Measurements from ENCODE around the gene SART1. TPM values are rescaled to one million over a fixed set of nuclear protein-coding genes. Genes with fewer than 3 reads are reported as not detected.

SART1 gene
- total and polyA plus RNA-seq, 10 of the 15 experiments (the other 5 are each of a cell fraction or from before 2014, with no cell fraction given): 6.2 to 60.5 (median 37.4) TPM

DNA sequence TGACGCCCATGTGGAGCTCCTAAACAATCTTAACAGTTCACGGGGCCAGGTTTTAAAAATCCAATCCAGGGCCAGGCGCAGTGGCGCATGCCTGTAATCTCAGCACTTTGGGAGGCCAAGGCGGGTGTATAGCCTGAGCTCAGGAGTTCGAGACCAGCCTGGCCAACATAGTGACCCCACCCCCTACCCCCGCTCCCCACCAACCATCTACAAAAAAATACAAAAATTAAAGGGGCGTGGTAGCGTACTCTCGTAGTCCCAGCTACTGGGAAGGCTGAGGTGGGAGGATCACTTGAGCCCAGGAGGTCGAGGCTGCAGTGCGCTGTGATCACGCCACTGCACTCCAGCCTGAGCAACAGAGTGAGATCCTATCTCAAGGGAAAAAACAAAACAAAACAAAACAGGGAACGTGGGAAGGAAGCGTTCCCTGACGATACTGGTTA lies 689 bp upstream of the SART1 start:
- ChIA-PET POLR2A (interaction anchor here (0.6 to 1.4 kb wide), 6 partner anchors 23 to 101 kb away, joined by 3 to 9 read pairs (median 3); partner anchors contain the start of genes FIBP and MUS81), RAD21 (ENCODE audit: unreplicated experiment) (interaction anchor here (0.6 to 1.8 kb wide), 4 partner anchors 70 to 249 kb away, joined by 3 to 8 read pairs (median 4); partner anchors contain the start of genes CCDC85B and FIBP), CTCF (interaction anchor here (0.8 to 4.4 kb wide), 3 partner anchors 28 to 76 kb away, joined by 3 to 30 read pairs (median 23); partner anchors contain the start of genes CCDC85B and FIBP), SMC1A (ENCODE audit: uncharacterized antibody, unreplicated experiment) (interaction anchor here (1.4 to 1.8 kb wide), 2 partner anchors 71 to 87 kb away, joined by 3 read pairs; partner anchors contain the start of gene CCDC85B)
- no TSS peak for BruUV-seq (replicated peaks)
- H3K4me3 ChIP-seq: peak overlapping the region; percentile 95
- ATAC-seq (peak; percentile 2; the same call in 2 of the 3 replicates), FAIRE-seq (no peak), DNase-seq (ENCODE audit: low read depth, low spot score) (no peak)
- H3K79me2 ChIP-seq (ENCODE audit: control insufficient read depth, insufficient read depth, low read length): peaks cover 32% of the 10 kb centered on the region
- intact Hi-C loops (cut with micrococcal nuclease; ENCODE audit: unreplicated experiment) (loop anchor here (1.0 to 2.0 kb wide), 3 partner anchors 41 to 73 kb away; partner anchors contain the start of genes BANF1, C11orf68, DRAP1 and EIF1AD), in situ Hi-C loops (cut with MboI) (no loop called here)
- H3K9ac ChIP-seq (ENCODE audit: control insufficient read depth, insufficient read depth, low read length): peak overlapping the region; percentile 98
- H3K27ac ChIP-seq (ENCODE audit: control insufficient read depth, insufficient read depth): peak overlapping the region; percentile 96
- H2AFZ ChIP-seq (ENCODE audit: control insufficient read depth, low read depth, low read length): peak overlapping the region; percentile 91
- WGBS (ENCODE audit: insufficient coverage, insufficient replicate concordance, low lambda C conversion rate, missing lambda C conversion rate): 36% methylated on average over 14 of the region's 16 CpGs
- no peaks in the 10 kb centered on the region for H3K9me3 ChIP-seq (replicated peaks; ENCODE audit: control insufficient read depth, insufficient read depth, low read length)
- H3K4me2 ChIP-seq (ENCODE audit: control insufficient read depth, insufficient read depth): peak overlapping the region; percentile 86
- H3K27me3 ChIP-seq (replicated peaks in 1 of 2; ENCODE audit: control insufficient read depth in 2 of 2, insufficient read depth in 2 of 2, low read length in 1 of 2): no peaks in the 10 kb centered on the region
- H3K4me1 ChIP-seq (ENCODE audit: control insufficient read depth, insufficient read depth, low read length): peaks cover 17% of the 10 kb centered on the region
- peaks cover 11 to 18% of the 10 kb centered on the region in 2 experiments; a peak in 3 of 4 replicates for H3K36me3 ChIP-seq (ENCODE audit: control insufficient read depth in 2 of 2, insufficient read depth in 2 of 2, low read length in 1 of 2)
- TF ChIP-seq EZH2 (IDR thresholded peaks at IDR 0.05; ENCODE audit: borderline replicate concordance, control insufficient read depth, low read depth, low read length): no peak
- no peak for TF ChIP-seq IRF4 (IDR thresholded peaks at IDR 0.05; ENCODE audit: low read depth, low read length)
- TF ChIP-seq RCOR1 (conservative IDR thresholded peaks at IDR 0.05; ENCODE audit: low read depth, low read length): no peak
- TF ChIP-seq SREBF2 (IDR thresholded peaks at IDR 0.05; ENCODE audit: low read length): no peak
- TF ChIP-seq ZNF217 (IDR thresholded peaks at IDR 0.05): no peak
- TF ChIP-seq IRF5 (IDR thresholded peaks at IDR 0.05; ENCODE audit: borderline replicate concordance): no peak
- TF ChIP-seq HDGF (IDR thresholded peaks at IDR 0.05): 0 out of 2 replicates have a peak, but pooled peaks have one; percentile 73
- no peaks in the 10 kb centered on the region; the same call in 1 of the 2 replicates for H4K20me1 ChIP-seq (ENCODE audit: control insufficient read depth, insufficient read depth)

Measured in GM12878 (cell line).